Stimulated activated CD8-positive, alpha-beta memory T cell treated with anti-CD3 and anti-CD28 coated beads, Interleukin-15, amount 100 ng/mL, for 4 hours (primary cell): ENCODE data around the gene PAX5.

Experiments used
- DNase-seq, 2 donors: peaks; one replicate each; pipeline ENCODE4 v3.0.0-alpha.2; 2020; ENCODE audit warnings: low read depth in 2 of 2

Gene PAX5

GRCh38 chr9:37037503-37038301 lies 3.6 kb upstream of the PAX5 start:
- DNase-seq: no peak

DNA sequence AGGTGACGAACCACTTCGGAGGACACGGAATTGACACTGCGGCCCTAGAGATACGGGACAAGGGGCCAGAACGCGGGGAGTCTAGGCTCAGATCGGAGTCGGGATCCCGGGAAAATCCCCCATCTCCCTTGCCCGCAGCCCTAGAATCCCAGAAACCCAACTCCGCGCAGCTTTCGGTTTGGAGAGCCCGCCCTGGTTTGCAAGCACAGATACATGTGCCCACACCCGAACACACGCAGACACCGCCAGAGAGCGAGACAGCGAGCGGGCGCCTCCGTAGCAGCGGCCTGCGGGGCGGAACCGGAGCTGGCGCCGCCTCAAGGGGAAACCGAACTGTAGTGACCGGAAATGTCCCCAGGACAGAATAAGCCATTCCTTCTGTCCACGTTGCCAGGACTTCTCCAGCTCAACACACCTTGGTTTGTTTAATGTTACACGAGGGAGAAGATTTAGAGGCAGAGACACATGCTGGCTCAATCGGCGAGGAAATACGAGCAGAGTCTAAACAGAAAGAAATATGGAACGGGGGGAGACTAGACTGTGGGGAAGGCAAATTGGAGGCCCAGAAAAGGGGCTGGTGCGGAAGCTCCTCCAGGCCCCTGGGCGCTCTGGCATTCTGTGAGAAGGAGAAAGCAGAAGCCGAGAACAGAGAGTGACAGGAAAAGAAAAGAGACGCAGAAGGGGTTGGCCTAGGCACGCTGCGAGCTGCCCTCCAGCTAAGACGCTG lies 2.9 kb upstream of the PAX5 start:
- no peak for DNase-seq

DNA sequence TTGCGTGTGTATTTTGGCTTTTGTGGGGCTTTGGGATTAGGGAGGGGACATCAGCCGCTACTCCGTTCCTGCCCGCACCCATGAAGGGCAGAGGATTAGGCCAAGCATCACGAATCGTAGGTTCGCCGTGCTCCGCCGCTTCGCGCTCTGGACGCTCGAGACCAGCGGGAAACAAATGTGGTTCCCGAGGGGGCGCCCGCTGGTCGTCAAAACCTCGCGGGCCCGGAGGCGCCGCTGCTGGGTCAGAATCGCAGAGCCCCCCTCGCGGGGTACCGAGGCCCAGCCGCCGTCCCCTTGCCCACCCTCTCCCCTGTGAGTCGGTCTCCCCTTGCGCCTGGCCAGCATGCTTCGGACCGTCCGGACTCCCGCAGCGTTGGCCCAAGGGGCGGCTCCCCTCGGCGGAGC lies 2.3 kb upstream of the PAX5 start:
- DNase-seq: no peak

DNA sequence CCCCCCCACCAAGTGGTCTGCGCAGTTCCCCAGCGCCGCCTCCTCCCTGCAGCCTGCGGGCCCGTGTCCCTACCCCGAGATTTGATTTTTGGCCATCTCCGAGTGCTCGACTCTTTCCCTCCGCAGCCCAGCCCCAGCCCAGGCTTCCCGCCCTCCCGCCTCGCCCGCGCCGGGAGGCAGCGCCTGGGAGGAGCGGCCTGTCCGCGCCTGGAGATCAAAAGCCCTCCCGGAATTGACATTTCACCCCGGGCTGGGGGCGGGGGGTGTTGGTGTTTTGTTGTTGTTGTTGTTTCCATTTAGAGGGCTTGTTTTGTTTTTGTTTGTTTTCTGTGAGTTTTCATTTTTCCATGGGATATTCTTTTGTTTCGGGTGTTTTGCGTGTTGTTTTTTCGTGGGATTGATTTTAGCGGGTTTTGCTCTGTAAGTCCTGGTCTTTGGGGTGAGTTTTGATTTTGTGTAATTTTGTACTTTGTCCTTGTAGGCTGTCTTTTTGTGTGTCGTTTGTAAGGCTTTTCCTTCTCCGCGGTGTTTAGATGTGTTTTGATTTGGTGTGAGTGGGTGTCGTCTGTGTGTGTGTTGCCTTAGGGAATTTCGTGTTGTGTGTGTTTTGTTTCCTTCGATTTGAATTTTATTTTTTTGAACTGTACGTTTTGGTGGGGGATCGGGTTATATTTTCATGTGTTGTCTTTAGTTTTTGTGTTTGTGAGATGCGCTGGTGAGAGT lies 1.7 kb upstream of the PAX5 start:
- no peak for DNase-seq

DNA sequence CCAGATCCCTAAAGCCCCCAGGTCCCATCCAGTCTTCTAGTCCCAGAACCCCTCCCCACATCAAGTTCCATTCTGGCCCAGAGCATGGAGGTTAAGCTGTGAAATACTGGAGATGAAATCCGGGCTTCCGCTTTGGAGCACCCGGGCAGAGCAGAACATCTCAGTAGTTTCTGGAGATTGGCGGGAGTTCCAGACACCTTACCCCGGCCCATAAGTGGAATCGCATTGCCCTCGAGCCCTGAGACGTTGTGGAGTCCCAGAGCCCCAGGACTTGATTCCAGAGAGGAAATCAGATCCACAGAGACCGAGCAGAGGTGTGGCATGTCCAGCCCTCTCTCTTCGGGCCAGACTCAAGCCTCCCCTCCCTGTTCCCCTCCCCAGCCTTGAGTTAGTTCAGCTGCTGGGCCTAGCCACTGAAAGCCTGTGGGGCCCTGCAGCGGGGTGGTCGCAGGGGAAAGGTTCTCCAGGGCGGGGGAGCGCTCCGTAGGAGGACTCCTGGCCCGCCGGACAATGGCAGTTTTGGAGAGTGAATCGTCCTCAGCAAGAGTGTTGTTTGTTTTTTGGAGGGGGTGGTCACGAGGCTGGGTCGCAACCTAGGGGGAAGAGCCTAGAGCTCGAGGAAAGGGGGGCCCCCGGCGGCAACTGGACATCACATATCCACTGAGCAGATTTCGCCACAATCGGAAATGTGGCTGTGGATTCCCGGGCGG lies 1.0 kb upstream of the PAX5 start:
- no peak for DNase-seq

DNA sequence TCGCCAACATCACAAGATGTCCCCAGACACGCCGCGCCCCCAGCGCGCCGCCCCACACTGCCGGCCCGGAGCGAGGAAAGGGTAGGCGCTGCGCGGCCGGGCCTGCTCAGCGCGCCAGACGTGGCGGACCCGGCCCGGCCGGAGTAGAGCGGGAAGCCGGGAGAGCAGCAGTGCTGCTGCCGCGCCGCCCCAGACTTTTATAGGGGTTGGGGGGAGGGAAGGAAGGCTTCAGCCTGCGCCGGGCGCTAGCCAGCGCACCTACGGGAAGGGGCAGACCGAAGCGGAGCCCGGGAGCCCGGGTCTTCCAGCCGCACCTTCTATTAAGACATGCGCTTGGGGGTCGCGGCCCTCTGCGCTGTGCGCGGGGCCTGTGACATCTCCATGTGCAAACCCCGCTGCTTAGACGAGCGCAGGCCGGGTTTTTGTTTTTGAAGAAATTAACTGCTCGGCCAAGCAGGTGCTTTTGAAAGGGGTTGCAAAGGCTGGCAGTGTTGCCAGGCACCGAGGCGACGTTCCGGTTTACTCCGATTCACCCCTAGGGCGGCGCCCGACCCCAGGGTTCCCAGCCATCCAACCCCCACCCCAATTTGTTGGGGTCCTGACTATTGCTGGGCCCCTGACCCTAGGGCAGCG lies 353 bp upstream of the PAX5 start:
- DNase-seq: no peak

GRCh38 chr9:37033141-37033540 lies 927 bp downstream of the PAX5 start:
- DNase-seq: no peak

DNA sequence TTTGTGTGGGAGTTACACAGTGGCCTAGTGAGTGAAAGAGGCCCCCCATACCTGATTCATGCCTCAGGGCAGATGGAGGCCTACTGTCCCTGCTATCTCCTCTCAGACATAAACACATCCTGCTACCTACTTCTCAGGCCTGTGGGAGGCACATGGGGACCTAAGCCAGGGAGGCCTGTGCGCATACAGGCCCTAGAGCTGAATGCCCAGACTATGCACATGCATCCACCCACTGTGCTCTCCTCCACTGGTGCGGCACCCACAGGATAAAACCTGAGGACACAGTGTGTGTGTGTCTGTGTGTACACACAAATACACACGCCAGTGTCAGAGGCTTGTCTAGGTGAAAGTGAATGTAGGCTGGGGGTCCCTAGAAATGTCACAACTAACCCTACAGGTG lies 1.4 kb downstream of the PAX5 start:
- no peak for DNase-seq

DNA sequence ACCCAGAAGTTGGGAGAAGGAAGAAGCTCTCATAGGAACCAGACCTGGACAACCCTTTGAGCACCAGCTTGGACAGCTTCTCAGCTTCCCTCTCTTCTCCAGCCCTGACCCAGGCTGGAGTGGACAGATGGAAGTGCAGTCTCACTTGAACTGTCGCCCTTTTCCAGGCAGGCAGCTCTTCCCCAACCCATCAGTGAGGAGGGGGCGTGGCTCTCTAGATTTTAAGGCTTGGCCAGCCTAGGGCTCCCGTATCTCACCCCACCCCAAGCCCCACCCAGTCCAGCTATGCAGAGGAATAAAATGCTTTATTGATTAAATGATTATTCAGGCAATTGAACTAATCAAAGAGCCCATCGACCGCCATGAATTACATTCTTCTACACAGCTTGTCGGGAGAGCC lies 2.2 kb downstream of the PAX5 start:
- no peak for DNase-seq

DNA sequence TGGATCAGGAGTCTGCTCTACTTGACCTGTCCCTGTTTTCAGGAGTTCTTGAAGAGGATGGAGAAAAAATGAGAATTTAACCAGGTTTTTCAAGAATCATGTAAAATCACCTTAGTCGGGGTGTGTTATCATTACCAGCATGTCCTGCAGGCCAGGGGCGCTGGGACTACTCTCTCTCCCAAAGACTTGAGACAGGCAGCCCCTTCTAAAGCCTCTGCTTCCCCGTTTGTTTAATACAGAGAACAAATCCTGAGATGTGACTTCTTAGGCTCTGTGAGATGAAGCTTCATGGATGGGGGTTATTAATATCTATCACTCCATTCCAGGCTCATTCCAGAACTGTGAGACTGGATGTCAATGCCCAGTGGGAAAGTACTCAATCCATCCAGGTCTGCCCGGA lies 3.0 kb downstream of the PAX5 start:
- no peak for DNase-seq

- DNase-seq: no peak
Measured at GRCh38 chr9:37030611-37030939, 3.5 kb downstream of the PAX5 start.

DNA sequence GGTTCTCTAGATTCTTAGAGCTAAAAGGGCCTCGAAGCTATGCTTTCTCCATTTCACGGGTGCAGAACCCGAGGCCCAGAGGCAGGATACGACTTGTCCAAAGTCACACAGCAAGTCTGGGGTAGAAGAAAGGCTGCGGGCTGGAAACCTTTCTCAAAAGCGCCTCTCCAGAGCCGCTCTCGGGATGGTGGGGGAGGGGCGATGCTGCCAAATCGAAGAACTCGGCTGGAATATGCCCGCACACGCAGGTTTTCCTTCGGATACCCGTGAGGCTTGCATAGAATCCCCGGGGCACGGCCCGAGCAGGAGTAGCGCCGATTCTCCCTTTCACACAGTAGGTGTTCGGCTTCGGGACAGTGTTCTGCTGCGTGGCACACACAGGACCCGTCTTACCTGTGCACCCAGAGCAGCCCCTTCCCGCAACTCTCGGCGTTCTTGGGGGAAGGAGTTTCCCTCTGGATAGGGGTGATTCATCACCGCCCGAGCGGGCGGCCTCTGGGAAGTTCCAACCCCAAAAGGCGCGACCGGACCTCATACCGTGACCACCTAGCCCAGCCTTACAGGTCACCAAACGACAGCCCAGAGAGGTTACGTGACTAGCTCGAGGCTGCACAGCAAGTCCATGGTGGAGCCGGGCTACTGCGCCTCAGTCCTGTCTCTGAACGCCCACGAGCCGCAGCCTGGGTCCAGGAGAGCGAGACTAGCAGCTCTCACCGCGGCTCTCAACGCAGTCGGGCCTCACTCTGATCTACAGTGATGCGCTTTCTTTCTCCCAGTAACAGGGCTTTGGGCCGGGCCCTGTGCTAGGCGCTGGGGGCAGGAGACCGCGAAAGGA lies 4.1 kb downstream of the PAX5 start:
- DNase-seq: no peak

DNA sequence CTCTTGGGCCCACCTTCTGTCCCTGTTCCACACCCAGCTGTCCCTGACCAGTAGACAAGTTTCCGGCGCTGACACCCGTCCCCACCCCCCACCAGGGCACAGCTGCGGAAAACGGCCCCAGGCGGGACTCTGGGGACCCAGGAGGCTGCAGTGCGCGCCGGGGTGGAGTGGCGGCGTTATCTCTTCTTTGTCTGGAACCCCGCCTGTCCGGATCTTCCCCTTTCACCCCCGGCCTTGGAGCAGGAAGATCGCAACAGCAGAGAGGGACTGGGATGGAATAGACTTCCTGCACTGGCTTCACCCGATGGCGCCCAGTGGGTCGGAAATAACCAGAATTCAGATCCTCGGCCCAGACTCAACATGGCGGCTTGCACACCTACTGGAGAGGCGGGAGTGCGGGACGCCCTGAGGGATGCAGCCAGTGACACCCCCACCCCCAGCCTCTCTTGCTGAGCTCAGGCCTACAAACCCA lies 4.7 kb downstream of the PAX5 start:
- DNase-seq: no peak

DNA sequence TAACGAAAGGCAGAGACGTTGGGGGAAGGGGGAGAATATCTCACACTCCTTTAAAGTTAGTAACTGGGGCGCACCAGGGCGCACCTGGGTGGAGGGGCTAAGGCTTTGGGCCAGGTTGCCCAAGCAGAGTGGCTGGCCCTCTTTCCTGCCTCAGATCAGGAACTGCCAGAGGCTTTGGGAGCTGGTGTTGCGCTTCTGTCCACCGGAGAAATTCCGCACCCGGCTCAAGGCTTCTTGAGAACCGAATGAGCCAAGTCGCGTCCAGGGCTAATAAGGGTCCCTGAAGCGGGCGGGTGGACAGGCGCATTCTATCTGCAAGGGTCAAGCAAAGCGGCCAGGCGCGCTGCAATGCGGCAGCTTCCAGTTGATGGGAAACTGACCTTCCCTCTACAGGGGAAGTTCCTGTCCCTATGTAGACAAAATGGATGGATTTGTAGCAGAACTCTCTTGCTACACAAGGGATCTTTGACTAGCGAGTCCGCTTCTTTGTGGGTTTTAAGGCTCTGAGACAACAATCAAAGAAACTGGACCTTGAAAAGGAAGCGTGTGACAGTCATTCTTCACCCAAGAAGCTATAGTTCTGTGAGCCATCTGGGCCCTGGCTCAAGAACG lies 5.5 kb downstream of the PAX5 start:
- no peak for DNase-seq

- peak; percentile 50 to 57 for DNase-seq
Measured at GRCh38 chr9:37027582-37028419, 6.3 kb downstream of the PAX5 start.

DNA sequence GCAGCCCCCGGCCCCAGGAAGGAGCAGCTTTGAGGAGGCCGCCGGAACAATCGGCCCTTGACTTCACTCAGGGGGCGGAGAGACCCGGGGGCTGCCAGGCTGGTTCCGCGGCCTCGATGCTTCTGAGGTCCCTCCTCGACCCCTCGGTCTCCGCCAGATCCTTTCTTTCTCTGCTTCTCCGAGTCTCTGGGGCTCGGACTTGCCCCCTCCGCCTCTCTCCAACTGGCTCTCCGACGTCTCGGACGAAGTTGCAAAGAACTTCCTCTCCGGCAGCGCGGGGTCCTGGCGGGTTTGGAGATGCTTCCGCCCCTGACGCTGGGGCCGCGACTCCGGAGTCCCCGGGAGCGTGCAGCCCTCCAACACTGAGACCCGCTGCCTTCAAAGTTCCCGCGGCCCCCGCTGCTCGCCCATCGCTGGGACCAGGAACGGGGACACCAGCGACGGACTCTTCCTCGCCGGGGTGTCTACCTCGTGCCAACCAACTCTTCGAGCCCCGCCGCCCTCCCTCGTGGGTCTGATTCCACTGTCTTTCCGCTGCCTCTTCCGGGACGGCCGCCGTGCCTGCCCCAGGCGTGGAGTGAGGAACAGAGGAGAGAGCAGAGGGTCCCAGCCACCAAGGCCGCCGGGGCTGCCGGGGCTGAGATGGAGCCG lies 7.0 kb downstream of the PAX5 start:
- no peak for DNase-seq

GRCh38 chr9:37026113-37026930 lies 7.7 kb downstream of the PAX5 start:
- DNase-seq: no peak

DNA sequence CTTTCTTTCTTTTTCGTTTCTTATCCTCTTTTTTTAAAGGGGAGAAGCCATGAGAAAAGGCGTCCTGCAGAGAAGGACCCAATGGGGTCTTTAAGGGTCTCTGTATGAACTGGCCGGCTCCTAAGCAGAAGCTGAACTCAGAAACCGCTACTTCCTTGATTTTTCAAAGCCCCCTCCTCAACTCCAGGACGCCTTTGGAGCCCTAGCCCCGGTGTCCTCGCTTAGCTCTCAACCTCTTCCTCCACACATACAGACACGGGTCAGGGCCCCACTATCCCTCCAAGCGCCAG lies 8.3 kb downstream of the PAX5 start:
- no peak for DNase-seq
